Urinary bladder (tissue), 4 donors: ENCODE results near the gene OPRM1. TPM values are rescaled to one million over a fixed set of nuclear protein-coding genes. Genes with fewer than 3 reads are reported as not detected.

ENCODE experiments used
- DNase-seq: peaks from one replicate; pipeline ENCODE4 v3.0.0-alpha.2; 2015; ENCODE audit errors: extremely low spot score
- H3K27ac ChIP-seq: one replicate; pipeline ENCODE4 v1.5.1; 2013; ENCODE audit warnings: low read depth, mild to moderate bottlenecking, moderate library complexity
- H3K36me3 ChIP-seq: one replicate; pipeline ENCODE4 v1.6.1; 2013; ENCODE audit warnings: mild to moderate bottlenecking, moderate library complexity; ENCODE audit not compliant: insufficient read depth
- H3K4me1 ChIP-seq: one replicate; pipeline ENCODE4 v1.6.1; 2013; ENCODE audit warnings: mild to moderate bottlenecking, moderate library complexity; ENCODE audit not compliant: insufficient read depth
- H3K4me3 ChIP-seq: one replicate; pipeline ENCODE4 v1.5.1; 2013; ENCODE audit warnings: low read depth, low read length
- WGBS: extraction: QIAGEN DNeasy Blood & Tissue Kit; methylation state at CpG from one replicate; pipeline ENCODE4 v1.1.7; 2013; 5-methylcytosine and 5-hydroxymethylcytosine counted together
- polyA plus RNA-seq: library from polyadenylated mRNA; stranded (reverse); fragments of 200-250 nt; gene quantifications from one replicate; pipeline ENCODE4 v1.2.3, GENCODE V29; 2013
- total RNA-seq: library from RNA; depleted of rRNA; stranded (reverse); fragments of >200 nt; gene quantifications from one replicate; pipeline ENCODE4 v1.2.3, GENCODE V29; 2014
- donor health status: healthy with polysubstance abuse.
- donor health status: healthy.

OPRM1 gene
- total RNA-seq (1.2 TPM), polyA plus RNA-seq (0.09 TPM)

DNA sequence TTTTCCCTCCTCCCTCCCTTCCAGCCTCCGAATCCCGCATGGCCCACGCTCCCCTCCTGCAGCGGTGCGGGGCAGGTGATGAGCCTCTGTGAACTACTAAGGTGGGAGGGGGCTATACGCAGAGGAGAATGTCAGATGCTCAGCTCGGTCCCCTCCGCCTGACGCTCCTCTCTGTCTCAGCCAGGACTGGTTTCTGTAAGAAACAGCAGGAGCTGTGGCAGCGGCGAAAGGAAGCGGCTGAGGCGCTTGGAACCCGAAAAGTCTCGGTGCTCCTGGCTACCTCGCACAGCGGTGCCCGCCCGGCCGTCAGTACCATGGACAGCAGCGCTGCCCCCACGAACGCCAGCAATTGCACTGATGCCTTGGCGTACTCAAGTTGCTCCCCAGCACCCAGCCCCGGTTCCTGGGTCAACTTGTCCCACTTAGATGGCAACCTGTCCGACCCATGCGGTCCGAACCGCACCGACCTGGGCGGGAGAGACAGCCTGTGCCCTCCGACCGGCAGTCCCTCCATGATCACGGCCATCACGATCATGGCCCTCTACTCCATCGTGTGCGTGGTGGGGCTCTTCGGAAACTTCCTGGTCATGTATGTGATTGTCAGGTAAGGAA is at the start of gene OPRM1:
OPRM1 (plus strand) TSS at position 10 of the 612 bp plus-strand sequence; CDS start at position 315, 305 bp downstream.
- Histone ChIP-seq H3K36me3 (no peaks in the 10 kb centered on the region), H3K4me3 (no peak within 1 kb of the TSS), H3K27ac (no peak within 1 kb of the TSS), H3K4me1 (no peaks in the 10 kb centered on the region)
- WGBS = 3% methylated on average over 38 of the region's 38 CpGs
- no peak for DNase-seq

DNA sequence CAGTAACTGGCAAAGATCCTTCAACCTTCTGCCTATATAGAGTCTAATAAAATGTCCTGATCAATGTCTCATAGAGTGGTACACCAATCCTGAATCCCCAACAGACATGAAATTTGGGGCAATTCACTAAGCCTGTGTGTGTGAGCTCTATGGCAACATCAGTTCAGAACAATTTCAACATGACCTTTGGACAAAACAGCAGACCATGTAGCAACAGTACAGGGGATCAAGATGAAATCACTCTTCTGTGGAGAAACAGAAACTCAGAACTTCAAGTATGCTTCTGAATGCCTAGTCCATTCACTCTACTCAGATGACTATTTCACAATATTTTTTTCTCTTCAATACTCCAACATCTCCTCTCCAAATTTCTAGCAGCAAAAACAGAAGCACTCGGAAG is 49.1 kb upstream of the OPRM1 start:
- Histone ChIP-seq H3K4me3 (no peak overlapping the region), H3K27ac (no peak overlapping the region), H3K4me1 (no peaks in the 10 kb centered on the region), H3K36me3 (no peaks in the 10 kb centered on the region)
- no peak for DNase-seq
- 90% methylated on average over 1 of the region's 1 CpG for WGBS

DNA sequence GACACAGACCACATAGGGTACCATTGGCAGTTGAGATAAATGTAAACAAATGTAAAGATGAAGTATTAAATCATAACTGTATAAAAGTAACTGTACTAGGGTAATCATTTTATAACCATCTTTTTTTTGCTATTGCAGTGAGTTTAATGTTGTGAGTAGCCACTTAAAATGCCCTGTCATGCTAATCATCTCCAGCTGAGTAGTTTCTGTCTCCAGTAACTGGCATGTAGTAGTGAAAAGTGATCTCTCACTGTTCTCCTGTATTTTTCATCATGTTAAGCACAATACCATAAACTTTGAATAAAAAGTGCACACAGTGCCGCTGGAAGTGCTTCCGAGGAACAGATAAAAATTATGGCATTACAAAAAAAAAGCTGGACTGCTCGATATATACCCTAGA is 45.0 kb upstream of the OPRM1 start:
- DNase-seq = no peak
- no peak overlapping the region for H3K27ac ChIP-seq
- H3K4me3 ChIP-seq = no peak overlapping the region
- H3K4me1 ChIP-seq = no peaks in the 10 kb centered on the region
- 63% methylated on average over 3 of the region's 3 CpGs for WGBS
- H3K36me3 ChIP-seq = no peaks in the 10 kb centered on the region

DNA sequence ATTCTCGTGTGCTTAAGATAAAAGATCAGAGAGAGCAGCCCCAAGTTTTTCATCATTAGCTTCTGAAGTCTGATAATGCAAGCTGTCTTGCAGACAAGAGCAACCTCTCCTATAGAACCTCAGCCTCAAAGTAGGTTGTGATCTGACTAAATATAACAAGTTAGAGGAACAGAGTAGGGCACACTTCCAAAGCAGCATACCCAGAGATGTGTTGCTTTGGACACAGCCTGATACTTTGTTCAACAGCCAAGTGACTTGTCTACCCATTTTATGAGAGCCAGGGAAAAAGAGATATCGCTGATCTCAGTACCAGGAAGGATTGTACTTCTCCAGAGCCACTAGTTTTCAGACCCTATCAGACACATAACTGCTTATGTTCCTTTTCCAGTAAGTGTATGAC is 44.2 kb upstream of the OPRM1 start:
- no peak for DNase-seq
- H3K27ac ChIP-seq = no peak overlapping the region
- no peaks in the 10 kb centered on the region for H3K36me3 ChIP-seq
- 37% methylated on average over 2 of the region's 2 CpGs for WGBS
- H3K4me1 ChIP-seq = no peaks in the 10 kb centered on the region
- no peak overlapping the region for H3K4me3 ChIP-seq

DNA sequence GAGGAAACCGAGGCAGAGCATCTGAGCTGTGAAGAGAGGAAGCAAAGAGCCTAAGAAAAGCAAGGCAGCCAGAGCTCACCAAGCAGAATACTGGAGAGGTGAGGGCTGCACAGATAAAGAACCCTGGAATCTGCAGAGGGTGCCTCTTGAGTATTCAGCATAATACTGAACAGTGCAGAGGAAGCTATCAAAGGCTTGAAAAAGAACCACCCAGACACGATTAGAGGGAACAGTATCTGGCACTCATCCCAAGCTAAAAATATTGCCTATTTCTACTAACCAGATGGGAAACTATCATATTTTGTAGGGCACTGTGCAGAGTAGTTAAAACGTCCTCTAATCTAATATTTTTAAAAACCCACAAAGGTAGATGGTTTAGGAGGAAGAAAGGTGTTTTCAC is 41.8 kb upstream of the OPRM1 start:
- Histone ChIP-seq H3K4me1 (no peaks in the 10 kb centered on the region), H3K4me3 (no peak overlapping the region), H3K27ac (no peak overlapping the region), H3K36me3 (no peaks in the 10 kb centered on the region)
- 54% methylated on average over 3 of the region's 3 CpGs for WGBS
- DNase-seq = no peak

DNA sequence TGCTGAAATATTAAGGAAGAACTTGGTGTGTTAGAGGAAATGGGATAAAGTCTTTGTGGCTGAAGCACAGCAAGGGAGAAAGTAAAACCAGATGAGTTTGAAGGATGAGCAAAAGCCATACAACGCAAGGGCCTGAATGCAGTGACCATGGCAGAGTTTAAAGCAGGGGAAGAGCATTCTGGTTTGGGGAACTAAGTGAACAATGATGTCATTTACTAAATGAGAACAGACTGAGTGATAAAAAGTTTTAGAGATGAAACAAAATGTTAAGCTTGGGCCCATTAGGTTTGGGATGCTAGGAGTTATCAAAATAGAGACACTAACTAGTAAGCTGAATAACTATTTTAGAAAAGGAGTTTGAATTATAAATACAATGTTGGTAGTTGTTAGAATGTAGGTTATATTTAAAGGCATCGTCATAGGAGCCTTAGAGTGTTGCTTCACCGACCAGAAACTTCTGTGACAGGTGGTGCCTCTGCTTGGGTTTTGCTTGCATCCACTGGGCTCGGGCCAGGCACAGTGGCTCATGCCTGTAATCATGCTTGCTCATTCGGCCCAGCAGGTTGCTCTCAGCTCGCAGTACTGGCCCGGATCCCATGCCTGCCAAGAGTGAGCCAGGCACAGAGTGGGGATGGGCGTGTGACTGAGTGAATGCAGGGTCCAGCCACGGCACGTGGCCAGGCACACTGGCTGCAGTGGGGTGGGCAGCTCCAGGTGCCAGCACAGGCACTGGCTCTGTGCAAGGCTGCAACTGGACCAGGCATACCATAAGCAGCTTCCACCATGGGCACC is 37.4 kb upstream of the OPRM1 start:
- 83% methylated on average over 10 of the region's 10 CpGs for WGBS
- no peak overlapping the region for H3K4me3 ChIP-seq
- H3K36me3 ChIP-seq = no peaks in the 10 kb centered on the region
- H3K27ac ChIP-seq = no peak overlapping the region
- H3K4me1 ChIP-seq = no peaks in the 10 kb centered on the region
- DNase-seq = no peak

DNA sequence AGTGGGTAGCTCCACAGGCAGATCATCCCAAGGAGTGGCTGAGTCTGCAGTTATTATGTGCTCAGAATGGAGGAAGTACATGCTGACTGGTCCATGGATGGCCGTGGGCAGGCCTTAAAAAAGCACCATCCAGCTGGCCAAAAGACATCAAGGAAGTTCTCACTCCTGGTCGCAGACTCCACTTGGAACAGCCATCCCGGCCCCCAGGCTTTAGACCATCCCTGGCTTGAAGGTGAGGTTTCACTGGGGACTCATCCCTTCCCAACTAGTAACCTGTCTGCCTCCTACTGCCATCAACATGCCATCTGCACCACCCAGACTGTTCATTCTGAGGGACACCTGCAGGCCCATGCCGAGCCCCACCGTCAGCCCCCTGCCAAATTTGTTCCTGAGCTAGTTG is 36.1 kb upstream of the OPRM1 start:
- DNase-seq = no peak
- no peak overlapping the region for H3K4me3 ChIP-seq

DNA sequence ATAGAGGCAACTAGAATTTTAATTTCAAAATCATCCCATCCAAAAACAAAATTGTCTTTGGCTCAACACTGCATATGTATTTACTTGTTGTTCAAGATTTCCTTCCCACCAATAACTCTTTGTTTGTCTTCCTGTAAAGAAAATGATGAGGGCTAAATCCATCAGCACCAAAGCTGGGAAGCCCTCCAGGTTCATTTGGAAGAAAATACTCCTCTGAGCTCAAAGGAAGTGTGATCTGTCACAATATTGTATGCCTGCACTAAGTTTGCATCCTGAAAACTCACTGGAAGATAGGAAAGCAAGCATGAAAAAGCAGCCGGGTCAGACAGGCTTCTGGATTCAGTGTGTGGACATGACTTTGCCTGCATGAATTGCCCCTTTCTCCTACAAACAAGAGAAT is 28.7 kb upstream of the OPRM1 start:
- 61% methylated on average over 1 of the region's 1 CpG for WGBS
- H3K36me3 ChIP-seq = no peaks in the 10 kb centered on the region

More for the DNA sequence above, 36.1 kb upstream of the OPRM1 start:
- H3K27ac ChIP-seq = no peak overlapping the region
- no peaks in the 10 kb centered on the region for H3K36me3 ChIP-seq
- no peaks in the 10 kb centered on the region for H3K4me1 ChIP-seq
- WGBS = 90% methylated on average over 5 of the region's 5 CpGs

DNA sequence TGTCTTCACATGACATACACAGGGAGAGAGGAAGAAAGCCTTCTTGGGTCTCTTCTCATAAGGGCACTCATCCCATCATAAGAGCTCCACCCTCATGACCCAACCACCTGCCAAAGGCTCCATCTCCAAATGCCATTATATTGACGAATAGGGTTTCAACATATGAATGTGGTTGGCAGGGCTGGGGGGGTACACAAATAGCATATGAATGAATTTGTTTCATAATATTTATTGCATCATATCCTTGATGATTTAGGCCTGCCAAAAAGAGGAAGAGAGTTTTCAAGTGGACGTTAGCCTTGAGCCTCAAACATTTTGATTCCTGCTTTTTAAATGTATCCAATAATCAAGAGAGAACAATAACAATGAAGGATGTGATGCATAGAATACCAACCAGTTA is 26.2 kb upstream of the OPRM1 start:
- WGBS = 64% methylated on average over 2 of the region's 2 CpGs
- DNase-seq = no peak
- H3K27ac ChIP-seq = no peak overlapping the region
- H3K4me3 ChIP-seq = no peak overlapping the region
- H3K36me3 ChIP-seq = no peaks in the 10 kb centered on the region
- H3K4me1 ChIP-seq = no peaks in the 10 kb centered on the region

More for the DNA sequence above, 28.7 kb upstream of the OPRM1 start:
- H3K4me1 ChIP-seq = no peaks in the 10 kb centered on the region
- H3K4me3 ChIP-seq = no peak overlapping the region
- DNase-seq = no peak
- no peak overlapping the region for H3K27ac ChIP-seq

DNA sequence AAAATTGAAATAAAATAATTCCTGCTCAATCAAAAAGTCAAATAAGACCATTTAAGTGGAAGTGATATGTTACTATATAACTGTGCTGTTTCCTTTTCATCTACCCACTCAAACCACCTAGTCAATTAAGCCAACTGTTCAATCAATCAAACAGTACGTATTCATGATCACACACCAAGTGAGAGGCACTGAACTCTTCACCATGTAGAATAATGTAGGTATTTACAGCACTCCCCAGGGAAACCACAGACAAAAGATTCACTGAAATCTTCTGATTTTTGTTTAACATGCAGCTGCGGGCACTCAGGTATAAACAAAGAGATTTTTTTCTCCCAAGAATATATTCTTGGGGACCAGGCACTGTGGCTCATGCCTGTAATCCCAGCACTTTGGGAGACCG is 21.3 kb upstream of the OPRM1 start:
- WGBS = 74% methylated on average over 3 of the region's 3 CpGs
- H3K4me3 ChIP-seq = no peak overlapping the region
- H3K27ac ChIP-seq = no peak overlapping the region
- H3K36me3 ChIP-seq = no peaks in the 10 kb centered on the region
- DNase-seq = no peak
- H3K4me1 ChIP-seq = no peaks in the 10 kb centered on the region

DNA sequence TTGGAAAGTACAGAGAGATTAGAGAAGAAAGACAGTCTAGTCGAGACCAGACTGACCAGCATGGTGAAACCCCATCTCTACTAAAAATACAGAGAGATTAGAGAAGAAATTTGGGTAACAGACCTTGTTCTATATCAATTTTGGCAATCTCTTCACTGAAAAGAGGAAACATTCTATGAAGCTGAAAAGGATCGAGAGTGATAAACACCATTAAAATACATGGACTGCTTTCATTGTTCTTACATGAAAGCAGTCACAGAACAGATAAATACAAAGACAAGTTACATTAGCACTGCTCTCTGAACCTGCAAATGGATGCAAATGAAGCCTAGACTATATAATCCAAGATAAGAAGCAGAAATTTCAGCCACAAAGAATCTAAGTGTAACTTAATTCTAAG is 8.4 kb upstream of the OPRM1 start:
- Histone ChIP-seq H3K4me3 (no peak overlapping the region), H3K36me3 (no peaks in the 10 kb centered on the region), H3K27ac (no peak overlapping the region), H3K4me1 (no peaks in the 10 kb centered on the region)
- 58% methylated on average over 2 of the region's 2 CpGs for WGBS
- DNase-seq = no peak

DNA sequence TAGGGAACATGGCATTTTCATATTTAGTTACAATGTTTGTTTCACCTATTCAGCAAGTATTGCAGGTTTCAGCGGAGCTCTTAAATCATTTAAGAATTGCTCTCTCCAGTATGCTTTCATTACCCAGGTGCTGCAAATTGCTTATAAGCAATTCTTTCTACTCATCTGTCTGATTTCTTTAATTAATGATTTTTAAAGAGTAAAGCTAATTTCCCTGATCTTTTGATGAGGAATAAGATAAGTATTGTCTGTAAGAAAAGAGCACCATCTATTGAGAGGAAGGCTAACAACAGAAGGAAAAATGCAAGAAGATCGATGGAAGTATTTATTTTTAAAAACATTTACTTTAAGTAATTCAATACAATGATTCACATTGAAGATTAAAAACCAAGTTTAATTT is 2.0 kb downstream of the OPRM1 start:
- Histone ChIP-seq H3K4me3 (no peak overlapping the region), H3K36me3 (no peaks in the 10 kb centered on the region), H3K4me1 (no peaks in the 10 kb centered on the region), H3K27ac (no peak overlapping the region)
- no peak for DNase-seq
- 82% methylated on average over 2 of the region's 2 CpGs for WGBS

DNA sequence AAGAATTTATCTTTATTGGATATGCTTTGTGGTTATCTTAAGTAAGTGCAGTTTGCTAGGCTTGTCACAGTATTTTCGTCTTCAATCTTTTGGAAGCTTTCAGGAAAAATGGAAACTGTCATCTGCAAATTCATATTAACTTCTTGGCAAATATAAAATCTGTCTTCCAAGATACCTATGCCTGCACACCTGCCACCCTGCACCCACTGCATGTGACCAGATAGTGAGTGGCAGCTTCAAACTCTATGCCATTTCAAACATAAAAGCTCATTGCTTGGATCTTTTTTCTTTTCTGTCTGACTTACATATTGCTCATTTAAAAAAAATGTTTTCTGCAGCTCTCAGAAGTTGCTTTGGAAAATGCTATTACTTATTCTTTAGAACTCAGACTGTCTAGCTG is 14.1 kb downstream of the OPRM1 start:
- no peaks in the 10 kb centered on the region for H3K36me3 ChIP-seq
- no peak for DNase-seq
- WGBS = 21% methylated on average over 1 of the region's 1 CpG
- H3K4me1 ChIP-seq = no peaks in the 10 kb centered on the region
- H3K4me3 ChIP-seq = no peak overlapping the region
- no peak overlapping the region for H3K27ac ChIP-seq

DNA sequence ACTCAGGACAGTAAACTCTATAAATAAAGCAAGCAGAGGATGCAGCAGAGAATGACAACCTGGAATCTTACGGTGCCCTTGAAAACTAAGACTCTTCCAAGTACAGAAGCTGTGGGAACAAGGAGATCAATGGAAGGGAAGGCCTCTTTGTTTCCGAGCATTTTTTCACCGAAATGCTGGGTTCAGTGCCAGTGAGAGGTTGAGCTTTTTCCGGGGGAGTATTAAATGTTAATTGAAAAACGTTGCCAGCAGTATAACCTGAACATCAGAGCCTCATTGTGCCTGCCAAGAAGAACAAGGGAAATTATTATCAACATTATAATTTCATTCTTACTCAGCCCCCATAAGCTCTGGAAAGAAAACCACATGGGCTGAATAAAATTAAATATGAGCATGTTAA is 17.5 kb downstream of the OPRM1 start:
- H3K27ac ChIP-seq = no peak overlapping the region
- no peak for DNase-seq
- no peak overlapping the region for H3K4me3 ChIP-seq
- H3K4me1 ChIP-seq = no peaks in the 10 kb centered on the region
- H3K36me3 ChIP-seq = peaks cover 1% of the 10 kb centered on the region
- WGBS = 70% methylated on average over 5 of the region's 5 CpGs
